Gastroesophageal sphincter (tissue), 4 donors: ENCODE data around the gene PHEX. TPM values are rescaled to one million over a fixed set of nuclear protein-coding genes. Genes with fewer than 3 reads are reported as not detected.

ENCODE experiments used
- ATAC-seq: fragments of 150-250 bp; one replicate; pipeline ENCODE4 v1.9.1; 2016; ENCODE audit warnings: mild to moderate bottlenecking, moderate library complexity
- H3K27ac ChIP-seq, 4 donors: fragments of 200-600 bp; sonication (generic) in 3 of 4; 1 replicate in 3 of 4; 2 replicates in 1 of 4; pipeline ENCODE4 v1.5.1; 2016 to 2019
- H3K27me3 ChIP-seq: fragments of 200-600 bp; sonication (generic); one replicate; pipeline ENCODE4 v1.5.1; 2019
- H3K36me3 ChIP-seq, 2 donors: fragments of 200-600 bp; sonication (generic); one replicate each; pipeline ENCODE4 v1.5.1; 2019; ENCODE audit warnings: control low read depth in 1 of 2
- H3K4me1 ChIP-seq, 3 donors: fragments of 200-600 bp; sonication (generic); 1 replicate in 2 of 3; 2 replicates in 1 of 3; pipeline ENCODE4 v1.5.1; 2016 to 2019; ENCODE audit warnings: control low read depth in 2 of 3
- H3K4me3 ChIP-seq, 2 donors: fragments of 200-600 bp; sonication (generic); one replicate each; pipeline ENCODE4 v1.5.1; 2019; ENCODE audit warnings: mild to moderate bottlenecking in 1 of 2, moderate library complexity in 1 of 2
- H3K9me3 ChIP-seq, 3 donors: fragments of 200-600 bp; sonication (generic); one replicate each; pipeline ENCODE4 v1.5.1; 2017 to 2019; ENCODE audit warnings: control low read depth in 2 of 3
- EP300 ChIP-seq: sonication (generic); formaldehyde crosslinking; IDR thresholded peaks from one replicate; pipeline ENCODE4 v1.6.1; 2017; ENCODE audit warnings: antibody characterized with exemption, mild to moderate bottlenecking
- POLR2A ChIP-seq, 2 donors: fragments of 450-650 bp; IDR thresholded peaks; one replicate each; pipeline ENCODE4 v1.6.1; 2017; ENCODE audit warnings: antibody characterized with exemption in 2 of 2, mild to moderate bottlenecking in 2 of 2, moderate library complexity in 1 of 2
- POLR2AphosphoS5 ChIP-seq: sonication (generic); formaldehyde crosslinking; IDR thresholded peaks from one replicate; pipeline ENCODE4 v1.6.1; 2017; ENCODE audit warnings: antibody characterized with exemption
- WGBS, 2 donors: methylation state at CpG; one replicate each; pipeline ENCODE4 v1.1.5; 2018; ENCODE audit warnings: low coverage in 1 of 2; 5-methylcytosine and 5-hydroxymethylcytosine counted together
- total RNA-seq, 4 donors: library from RNA; depleted of rRNA; stranded (reverse); fragments of >200 nt; gene quantifications; one replicate each; pipeline ENCODE4 v1.1.0, GENCODE V29; 2016
- TF ChIP-seq, protein P1 (sequence below), 4 experiments: fragments of 200-600 bp in 2 of 4; fragments of 450-650 bp in 2 of 4; sonication (generic) in 1 of 4; IDR thresholded peaks; one replicate each; pipeline ENCODE4 v1.5.1; 2017 to 2019; ENCODE audit warnings: antibody characterized with exemption in 4 of 4, mild to moderate bottlenecking in 2 of 4, moderate library complexity in 2 of 4

The PHEX gene
- total RNA-seq, 4 donors from 2014 or later: 0.40 to 1.1 (median 0.67) TPM

DNA sequence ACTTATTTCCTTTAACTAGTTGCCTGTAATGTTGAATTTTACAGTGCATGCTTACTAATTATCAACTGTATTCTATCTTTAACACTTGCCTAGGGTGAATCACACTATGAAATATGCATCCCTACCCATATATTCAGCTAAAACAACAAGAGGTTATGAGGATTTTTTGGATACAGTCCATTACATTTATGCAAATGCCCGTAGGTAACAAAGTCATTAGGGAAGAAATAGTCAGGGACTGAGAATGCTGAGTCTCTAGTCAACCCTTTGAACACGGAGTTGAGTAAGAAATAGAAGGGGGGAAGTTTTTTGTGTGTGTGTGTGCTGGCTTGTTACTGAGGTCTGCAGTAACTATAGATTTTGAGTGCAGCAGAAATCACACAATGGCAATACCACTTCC lies 214.5 kb downstream of the PHEX start:
- Histone ChIP-seq H3K9me3 (no peaks in the 10 kb centered on the region), H3K36me3 (no peaks in the 10 kb centered on the region), H3K27me3 (no peaks in the 10 kb centered on the region), H3K27ac (no peak overlapping the region), H3K4me1 (no peaks in the 10 kb centered on the region), H3K4me3 (no peak overlapping the region)
- WGBS, 2 donors: 60 to 100% methylated on average over 2 of the region's 2 CpGs
- TF ChIP-seq EP300 (no peak), POLR2AphosphoS5 (no peak), POLR2A (IDR thresholded peaks at IDR 0.05) (no peak)
- TF ChIP-seq, protein P1, sequence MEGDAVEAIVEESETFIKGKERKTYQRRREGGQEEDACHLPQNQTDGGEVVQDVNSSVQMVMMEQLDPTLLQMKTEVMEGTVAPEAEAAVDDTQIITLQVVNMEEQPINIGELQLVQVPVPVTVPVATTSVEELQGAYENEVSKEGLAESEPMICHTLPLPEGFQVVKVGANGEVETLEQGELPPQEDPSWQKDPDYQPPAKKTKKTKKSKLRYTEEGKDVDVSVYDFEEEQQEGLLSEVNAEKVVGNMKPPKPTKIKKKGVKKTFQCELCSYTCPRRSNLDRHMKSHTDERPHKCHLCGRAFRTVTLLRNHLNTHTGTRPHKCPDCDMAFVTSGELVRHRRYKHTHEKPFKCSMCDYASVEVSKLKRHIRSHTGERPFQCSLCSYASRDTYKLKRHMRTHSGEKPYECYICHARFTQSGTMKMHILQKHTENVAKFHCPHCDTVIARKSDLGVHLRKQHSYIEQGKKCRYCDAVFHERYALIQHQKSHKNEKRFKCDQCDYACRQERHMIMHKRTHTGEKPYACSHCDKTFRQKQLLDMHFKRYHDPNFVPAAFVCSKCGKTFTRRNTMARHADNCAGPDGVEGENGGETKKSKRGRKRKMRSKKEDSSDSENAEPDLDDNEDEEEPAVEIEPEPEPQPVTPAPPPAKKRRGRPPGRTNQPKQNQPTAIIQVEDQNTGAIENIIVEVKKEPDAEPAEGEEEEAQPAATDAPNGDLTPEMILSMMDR (IDR thresholded peaks at IDR 0.05): no peak
- ATAC-seq: no peak

DNA sequence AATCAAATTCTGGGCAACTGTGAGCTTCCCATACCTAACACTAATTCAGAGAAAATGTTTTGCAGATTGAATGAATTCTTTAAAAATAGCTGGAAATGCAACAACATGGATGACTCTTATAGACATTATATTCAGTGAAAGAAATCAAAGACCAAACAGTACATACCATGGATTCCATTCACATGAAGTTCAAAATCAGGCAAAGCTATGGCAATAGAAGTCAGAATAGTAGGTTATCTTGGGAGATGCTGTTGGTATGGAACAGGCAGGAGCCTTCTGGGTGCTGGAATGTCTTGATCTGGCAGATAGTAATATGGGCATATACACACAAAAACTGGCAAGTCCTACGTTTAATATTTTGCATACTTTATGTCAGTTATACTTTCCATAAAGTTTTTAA lies 215.0 kb downstream of the PHEX start:
- Histone ChIP-seq H3K9me3 (no peaks in the 10 kb centered on the region), H3K27ac (no peak overlapping the region), H3K4me3 (no peak overlapping the region), H3K27me3 (no peaks in the 10 kb centered on the region), H3K36me3 (no peaks in the 10 kb centered on the region), H3K4me1 (no peaks in the 10 kb centered on the region)
- TF ChIP-seq, protein P1 (IDR thresholded peaks at IDR 0.05): no peak
- TF ChIP-seq POLR2A (IDR thresholded peaks at IDR 0.05) (no peak), EP300 (no peak), POLR2AphosphoS5 (no peak)
- WGBS, 2 donors: 17 to 78% methylated on average over 1 of the region's 1 CpG
- no peak for ATAC-seq

DNA sequence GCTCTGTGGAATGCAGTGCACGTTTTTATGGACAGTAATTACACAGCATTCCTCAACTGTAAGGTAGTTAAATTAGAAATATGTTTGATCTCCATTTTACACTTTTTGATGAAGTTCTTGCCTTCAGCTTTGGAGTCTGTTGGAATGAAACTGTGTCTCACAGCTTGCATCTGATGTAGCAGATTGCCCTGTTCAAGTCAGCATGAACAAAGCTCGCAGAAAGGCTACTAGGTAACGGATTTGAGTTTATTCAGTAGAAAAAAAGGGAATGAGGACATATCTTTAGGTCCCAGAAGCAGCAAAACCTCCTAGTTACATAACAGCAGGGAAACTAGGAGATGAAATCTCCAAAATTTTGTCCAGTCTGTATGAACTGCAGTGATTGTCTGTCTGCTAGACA lies 216.3 kb downstream of the PHEX start:
- ATAC-seq: no peak
- no peaks in the 10 kb centered on the region for H3K27me3 ChIP-seq
- TF ChIP-seq EP300 (no peak), POLR2AphosphoS5 (no peak), POLR2A (IDR thresholded peaks at IDR 0.05) (no peak)
- TF ChIP-seq, protein P1 (IDR thresholded peaks at IDR 0.05): no peak
- no peak overlapping the region for H3K4me3 ChIP-seq
- H3K9me3 ChIP-seq: no peaks in the 10 kb centered on the region
- WGBS, 2 donors: 74 to 88% methylated on average over 2 to 3 of the region's 3 CpGs
- no peaks in the 10 kb centered on the region for H3K36me3 ChIP-seq
- H3K27ac ChIP-seq: no peak overlapping the region
- H3K4me1 ChIP-seq: no peaks in the 10 kb centered on the region

DNA sequence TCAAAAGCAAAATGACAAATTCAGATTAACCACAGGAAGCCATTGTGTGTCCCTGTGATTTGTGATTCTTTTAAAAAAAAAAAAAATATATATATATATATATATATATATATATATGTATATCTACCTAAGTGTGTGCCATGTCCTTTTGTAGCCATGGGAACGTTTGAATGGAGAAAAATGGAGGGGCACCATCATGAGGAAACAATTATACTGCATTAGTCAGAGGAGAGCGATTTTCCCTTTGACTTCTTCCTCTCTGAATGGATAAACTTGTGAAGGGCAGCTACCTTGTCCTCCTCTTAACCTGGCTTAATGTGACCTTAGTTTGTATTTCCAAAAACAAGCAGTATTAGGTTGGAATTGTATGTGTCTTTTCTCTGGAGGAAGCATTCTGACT lies 217.2 kb downstream of the PHEX start:
- Histone ChIP-seq H3K9me3 (no peaks in the 10 kb centered on the region), H3K27ac (no peak overlapping the region), H3K4me1 (no peaks in the 10 kb centered on the region), H3K27me3 (no peaks in the 10 kb centered on the region), H3K4me3 (no peak overlapping the region), H3K36me3 (no peaks in the 10 kb centered on the region)
- no peak for TF ChIP-seq POLR2A (IDR thresholded peaks at IDR 0.05)
- no peak for TF ChIP-seq EP300
- TF ChIP-seq POLR2AphosphoS5: no peak
- TF ChIP-seq, protein P1 (IDR thresholded peaks at IDR 0.05): no peak
- WGBS, 2 donors: 68 to 80% methylated on average over 1 to 2 of the region's 2 CpGs
- no peak for ATAC-seq

DNA sequence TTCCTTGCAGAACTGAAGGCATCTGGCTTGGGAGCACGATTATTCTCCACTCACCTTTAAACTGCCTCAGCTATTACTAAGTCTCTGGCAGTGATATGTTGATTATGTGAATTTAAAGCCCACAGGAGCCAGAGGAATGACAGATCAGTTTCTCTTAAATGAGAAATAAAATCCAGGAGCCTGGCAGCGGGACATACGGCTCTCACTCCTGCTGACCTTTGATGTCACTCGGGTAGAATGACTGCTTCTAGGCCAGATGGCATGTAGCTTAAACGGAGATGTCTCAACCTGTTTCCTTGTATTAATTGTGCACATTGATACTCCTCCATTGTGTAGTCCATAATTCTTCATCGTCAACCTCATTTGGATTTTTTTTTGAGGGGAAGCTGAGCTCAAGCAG lies 236.6 kb downstream of the PHEX start:
- Histone ChIP-seq H3K27me3 (no peaks in the 10 kb centered on the region), H3K4me3 (no peak overlapping the region), H3K36me3 (no peaks in the 10 kb centered on the region), H3K27ac (no peak overlapping the region), H3K9me3 (no peaks in the 10 kb centered on the region), H3K4me1 (no peaks in the 10 kb centered on the region)
- WGBS, 2 donors: 76 to 88% methylated on average over 5 to 6 of the region's 6 CpGs
- TF ChIP-seq, protein P1 (IDR thresholded peaks at IDR 0.05): no peak
- no peak for TF ChIP-seq EP300
- TF ChIP-seq POLR2AphosphoS5: no peak
- no peak for TF ChIP-seq POLR2A (IDR thresholded peaks at IDR 0.05)
- no peak for ATAC-seq
